GM23248 (cell line): ENCODE results near the gene ING3. TPM values are rescaled to one million over a fixed set of nuclear protein-coding genes. Genes with fewer than 3 reads are reported as not detected.

Experiments
- DNase-seq: peaks from one replicate; pipeline ENCODE4 v3.0.0-alpha.2; 2015
- H2AFZ ChIP-seq: fragments of 200-600 bp; sonication (generic); 2 replicates; pipeline ENCODE4 v1.6.1; 2016; ENCODE audit warnings: antibody characterized with exemption
- H3F3A ChIP-seq: fragments of 200-600 bp; sonication (generic); 2 replicates; pipeline ENCODE4 v1.6.1; 2016; ENCODE audit warnings: mild to moderate bottlenecking, antibody characterized with exemption, mixed run types; ENCODE audit not compliant: insufficient read depth
- H3K27ac ChIP-seq: fragments of 200-600 bp; sonication (generic); 2 replicates; pipeline ENCODE4 v1.5.1; 2016; ENCODE audit warnings: mild to moderate bottlenecking
- H3K27me3 ChIP-seq: fragments of 200-600 bp; sonication (generic); replicated peaks from 2 replicates; pipeline ENCODE4 v1.6.1; 2016; ENCODE audit warnings: mild to moderate bottlenecking; ENCODE audit not compliant: insufficient read depth
- H3K36me3 ChIP-seq: fragments of 200-600 bp; sonication (generic); 2 replicates; pipeline ENCODE4 v1.6.1; 2016; ENCODE audit warnings: low read depth, mild to moderate bottlenecking
- H3K4me1 ChIP-seq: fragments of 200-600 bp; sonication (generic); 2 replicates; pipeline ENCODE4 v1.6.1; 2016; ENCODE audit warnings: mild to moderate bottlenecking; ENCODE audit not compliant: insufficient read depth
- H3K4me2 ChIP-seq: fragments of 200-600 bp; sonication (generic); one replicate; pipeline ENCODE4 v1.6.1; 2016; ENCODE audit warnings: mild to moderate bottlenecking; ENCODE audit not compliant: unreplicated experiment
- H3K4me3 ChIP-seq: fragments of 200-600 bp; sonication (generic); 2 replicates; pipeline ENCODE4 v1.5.1; 2016; ENCODE audit warnings: mild to moderate bottlenecking
- H3K79me2 ChIP-seq: fragments of 200-600 bp; sonication (generic); 2 replicates; pipeline ENCODE4 v1.6.1; 2016; ENCODE audit warnings: mild to moderate bottlenecking; ENCODE audit not compliant: insufficient read depth
- H3K9ac ChIP-seq: fragments of 200-600 bp; sonication (generic); 2 replicates; pipeline ENCODE4 v1.6.1; 2016; ENCODE audit warnings: mild to moderate bottlenecking
- H3K9me2 ChIP-seq: fragments of 200-600 bp; sonication (generic); 2 replicates; pipeline ENCODE4 v1.6.1; 2016; ENCODE audit warnings: mixed run types, mild to moderate bottlenecking, moderate library complexity; ENCODE audit not compliant: insufficient read depth
- H3K9me3 ChIP-seq: fragments of 200-600 bp; sonication (generic); one replicate; pipeline ENCODE4 v1.6.1; 2017; ENCODE audit warnings: low read depth
- H4K20me1 ChIP-seq: fragments of 200-600 bp; sonication (generic); 2 replicates; pipeline ENCODE4 v1.6.0; 2016; ENCODE audit not compliant: insufficient read depth
- EZH2 ChIP-seq: fragments of 200-600 bp; sonication (generic); IDR thresholded peaks from 2 replicates; pipeline ENCODE4 v1.6.1; 2018; ENCODE audit warnings: antibody characterized with exemption, mild to moderate bottlenecking; ENCODE audit not compliant: insufficient read depth, poor library complexity, severe bottlenecking
- EZH2phosphoT487 ChIP-seq: fragments of 200-600 bp; sonication (generic); IDR thresholded peaks from 2 replicates; pipeline ENCODE4 v1.6.1; 2018; ENCODE audit warnings: antibody characterized with exemption, moderate library complexity, mild to moderate bottlenecking, low read depth; ENCODE audit not compliant: insufficient read depth
- WGBS, 2 experiments: methylation state at CpG; one replicate each; pipeline ENCODE4 v1.1.6; 2015 to 2017; ENCODE audit warnings: low lambda C conversion rate in 2 of 2, low coverage in 1 of 2; ENCODE audit errors: missing lambda C conversion rate in 2 of 2; 5-methylcytosine and 5-hydroxymethylcytosine counted together
- in situ Hi-C: fragments of 300-500 bp; cut with MboI; formaldehyde crosslinking; loops from 2 replicates; pipeline ENCODE4 v1.15.0; 2020
- polyA plus RNA-seq: library from polyadenylated mRNA; unstranded; fragments of >200 nt; fragmentation: Nextera tagmentation; extraction: Ambion mirVana; gene quantifications from 2 replicates; pipeline ENCODE4 v1.2.1, GENCODE V29; 2016
- total RNA-seq: library from RNA; depleted of rRNA; stranded (reverse); fragments of >200 nt; shearing (Covaris generic); gene quantifications from 2 replicates; pipeline ENCODE4 v1.2.3, GENCODE V29; 2014

ING3 gene
- total and polyA plus RNA-seq, 2 experiments from 2014 or later: 10.1 to 27.0 TPM

GRCh38 chr7:120919466-120919865 lies 31.1 kb upstream of the ING3 start:
- Histone ChIP-seq H3K9me2 (no peaks in the 10 kb centered on the region), H3K9me3 (no peaks in the 10 kb centered on the region), H3K27ac (no peak overlapping the region), H3F3A (no peaks in the 10 kb centered on the region), H3K27me3 (no peaks in the 10 kb centered on the region), H3K9ac (no peak overlapping the region), H2AFZ (no peak overlapping the region), H4K20me1 (no peaks in the 10 kb centered on the region), H3K79me2 (no peaks in the 10 kb centered on the region), H3K4me2 (no peak overlapping the region), H3K4me3 (no peak overlapping the region), H3K36me3 (no peaks in the 10 kb centered on the region), H3K4me1 (no peaks in the 10 kb centered on the region)
- TF ChIP-seq EZH2: no peak
- no peak for TF ChIP-seq EZH2phosphoT487
- in situ Hi-C loops: no loop called here
- DNase-seq: no peak

GRCh38 chr7:120920034-120920433 lies 30.5 kb upstream of the ING3 start:
- Histone ChIP-seq H3F3A (no peaks in the 10 kb centered on the region), H2AFZ (no peak overlapping the region), H3K9me3 (no peaks in the 10 kb centered on the region), H3K4me2 (no peak overlapping the region), H3K36me3 (no peaks in the 10 kb centered on the region), H3K4me1 (no peaks in the 10 kb centered on the region), H3K27ac (no peak overlapping the region), H3K4me3 (no peak overlapping the region), H3K9me2 (no peaks in the 10 kb centered on the region), H3K27me3 (no peaks in the 10 kb centered on the region), H3K79me2 (no peaks in the 10 kb centered on the region), H3K9ac (no peak overlapping the region), H4K20me1 (no peaks in the 10 kb centered on the region)
- 32 to 33% methylated on average over 2 of the region's 2 CpGs for WGBS, 2 experiments
- no peak for DNase-seq
- in situ Hi-C loops: no loop called here
- TF ChIP-seq EZH2phosphoT487 (no peak), EZH2 (no peak)

GRCh38 chr7:120920591-120921274 lies 29.8 kb upstream of the ING3 start:
- no peak overlapping the region for H3K27ac ChIP-seq
- H3K79me2 ChIP-seq: no peaks in the 10 kb centered on the region
- H3K9me2 ChIP-seq: no peaks in the 10 kb centered on the region
- no peak overlapping the region for H3K9ac ChIP-seq
- no peak overlapping the region for H3K4me2 ChIP-seq
- no peaks in the 10 kb centered on the region for H4K20me1 ChIP-seq
- H3K27me3 ChIP-seq: no peaks in the 10 kb centered on the region
- TF ChIP-seq EZH2 (no peak), EZH2phosphoT487 (no peak)
- H3K36me3 ChIP-seq: no peaks in the 10 kb centered on the region
- H3F3A ChIP-seq: no peaks in the 10 kb centered on the region
- no peak overlapping the region for H2AFZ ChIP-seq
- no peaks in the 10 kb centered on the region for H3K4me1 ChIP-seq
- no peak for DNase-seq
- no peak overlapping the region for H3K4me3 ChIP-seq
- in situ Hi-C loops: no loop called here
- H3K9me3 ChIP-seq: no peaks in the 10 kb centered on the region
- 37 to 38% methylated on average over 3 of the region's 3 CpGs for WGBS, 2 experiments

- Histone ChIP-seq H3K9ac (no peak overlapping the region), H3K4me1 (no peaks in the 10 kb centered on the region), H3K9me3 (no peaks in the 10 kb centered on the region), H2AFZ (no peak overlapping the region), H3K4me3 (no peak overlapping the region), H3K9me2 (no peaks in the 10 kb centered on the region), H3K36me3 (no peaks in the 10 kb centered on the region), H3K4me2 (no peak overlapping the region), H4K20me1 (no peaks in the 10 kb centered on the region), H3F3A (no peaks in the 10 kb centered on the region), H3K27ac (no peak overlapping the region), H3K79me2 (no peaks in the 10 kb centered on the region), H3K27me3 (no peaks in the 10 kb centered on the region)
- no peak for TF ChIP-seq EZH2phosphoT487
- no peak for TF ChIP-seq EZH2
- no peak for DNase-seq
- WGBS, 2 experiments: 40 to 43% methylated on average over 2 of the region's 2 CpGs
- in situ Hi-C loops: no loop called here
These were observed 25.7 kb upstream of the ING3 start for GRCh38 chr7:120924837-120925236.

GRCh38 chr7:120925392-120925791 lies 25.2 kb upstream of the ING3 start:
- TF ChIP-seq EZH2phosphoT487 (no peak), EZH2 (no peak)
- DNase-seq: no peak
- H2AFZ ChIP-seq: no peak overlapping the region
- no peaks in the 10 kb centered on the region for H3K9me2 ChIP-seq
- H3K9ac ChIP-seq: no peak overlapping the region
- no peaks in the 10 kb centered on the region for H3K36me3 ChIP-seq
- H3K4me2 ChIP-seq: no peak overlapping the region
- H3K9me3 ChIP-seq: no peaks in the 10 kb centered on the region
- no peak overlapping the region for H3K27ac ChIP-seq
- H3K4me1 ChIP-seq: no peaks in the 10 kb centered on the region
- no peaks in the 10 kb centered on the region for H3K79me2 ChIP-seq
- H3K27me3 ChIP-seq: no peaks in the 10 kb centered on the region
- in situ Hi-C loops: no loop called here
- no peak overlapping the region for H3K4me3 ChIP-seq
- H3F3A ChIP-seq: no peaks in the 10 kb centered on the region
- H4K20me1 ChIP-seq: no peaks in the 10 kb centered on the region
- 47 to 48% methylated on average over 5 of the region's 5 CpGs for WGBS, 2 experiments
